ENCODE results near the gene SLC12A7.

The SLC12A7 gene

DNA sequence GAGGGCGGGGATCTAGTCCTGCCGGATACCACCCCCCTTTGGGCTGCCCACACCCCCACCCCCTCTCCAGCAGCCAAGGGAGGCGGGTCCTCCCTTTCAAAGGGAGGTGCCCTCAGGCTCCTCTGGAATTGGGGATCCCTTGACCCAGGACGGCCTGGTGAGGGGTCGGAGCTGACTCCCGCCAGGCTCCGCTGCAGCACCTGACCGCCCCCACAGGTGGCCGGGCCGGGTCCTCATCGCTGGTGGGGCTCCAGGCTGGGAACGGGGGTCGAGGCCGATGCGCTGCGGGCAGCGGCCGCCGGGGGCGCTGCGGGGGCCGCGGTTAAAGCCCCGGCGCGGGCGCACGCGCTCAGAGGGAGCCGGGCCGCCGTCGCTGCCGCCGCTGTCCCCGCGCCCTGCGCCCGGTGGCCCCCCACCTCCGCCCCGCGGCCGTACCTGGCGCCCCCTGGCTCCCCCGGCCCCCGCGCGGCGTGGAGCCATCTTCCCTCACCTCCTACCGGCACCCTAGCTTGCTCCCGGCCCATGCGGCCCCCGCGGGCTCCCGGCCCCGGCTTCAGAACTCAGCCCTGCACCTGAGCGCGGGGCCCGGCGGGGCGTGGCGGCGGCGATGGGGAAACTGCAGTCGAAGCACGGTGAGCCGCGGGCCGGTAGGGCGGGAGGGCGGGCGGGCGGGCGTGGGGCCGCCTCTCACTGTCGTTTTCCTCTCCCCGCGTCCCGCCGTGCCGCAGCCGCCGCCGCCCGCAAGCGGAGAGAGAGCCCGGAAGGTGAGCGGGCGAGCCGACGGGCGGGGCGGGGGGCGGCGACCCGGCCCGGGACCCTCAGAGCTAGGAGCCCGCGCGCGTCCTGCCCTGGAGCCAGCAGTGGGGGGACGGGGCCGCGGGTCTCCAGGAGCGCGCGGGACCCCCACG is 103.2 kb downstream of the SLC12A7 start, which contains the start of gene NKD2:
NKD2 (plus strand) TSS at position 352 of the 908 bp plus-strand sequence; CDS start at position 608, 256 bp downstream.
- Histone ChIP-seq H3K27me3 (ENCODE audit: control insufficient read depth in 2 of 2, insufficient read depth in 2 of 2, low read length in 2 of 2) (peaks cover 22 to 53% of the 10 kb centered on the region in 2 donors), H3K9me3 (ENCODE audit: control insufficient read depth in 2 of 2, low read length in 2 of 2) (no peaks in the 10 kb centered on the region), H3K9ac (ENCODE audit: low read depth in 1 of 2, low read length in 2 of 2) (peak within 1 kb of the TSS in 1 of 2 donors; percentile 9), H3K4me3 (ENCODE audit: low read length in 2 of 2) (peak within 1 kb of the TSS; percentile 26 to 34), H3K27ac (ENCODE audit: low read depth in 2 of 2, low read length in 2 of 2) (no peak within 1 kb of the TSS), H3K36me3 (ENCODE audit: control insufficient read depth in 2 of 2, insufficient read depth in 2 of 2, low read length in 2 of 2) (no peaks in the 10 kb centered on the region), H3K4me1 (ENCODE audit: control insufficient read depth in 2 of 2, insufficient read depth in 2 of 2, low read length in 2 of 2) (peaks cover 5 to 11% of the 10 kb centered on the region in 2 donors)

DNA sequence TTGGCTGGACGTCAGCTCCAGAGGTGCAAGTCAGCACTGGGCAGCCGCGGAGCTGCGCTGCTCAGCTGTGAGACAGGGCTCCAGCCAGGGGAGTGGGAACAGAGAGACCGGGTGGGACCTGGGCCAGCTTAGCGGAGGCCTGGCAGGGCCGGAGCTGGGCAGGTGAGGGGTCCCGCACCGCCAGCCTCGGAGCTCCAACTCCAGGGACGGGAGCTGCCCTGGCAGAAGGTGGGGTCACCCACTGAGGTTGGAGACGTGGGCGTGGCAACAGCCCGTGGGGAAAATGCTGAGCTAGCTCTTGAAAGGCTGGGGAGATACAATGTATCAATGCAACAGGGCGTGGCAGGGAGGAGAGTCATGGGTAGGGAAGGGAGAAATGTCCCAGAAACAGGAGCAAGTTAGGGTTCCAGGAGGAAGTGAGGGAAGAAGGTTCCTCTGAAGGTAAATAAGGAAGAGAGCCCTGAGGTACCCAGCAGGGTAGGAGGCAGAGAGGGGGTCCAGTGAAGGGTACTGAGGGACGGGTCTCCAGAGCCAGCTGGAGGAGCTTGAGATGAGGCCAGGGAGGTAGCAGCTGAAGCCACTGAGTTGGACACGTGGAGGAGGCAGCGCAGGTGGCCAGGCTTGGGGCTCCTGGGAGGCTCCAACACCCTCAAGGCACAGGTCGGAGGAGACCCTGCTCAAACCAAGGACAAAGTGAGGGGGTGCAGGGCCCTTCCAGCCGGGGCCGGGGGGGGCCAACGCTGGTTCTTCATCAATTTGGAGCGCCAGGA is 104.0 kb downstream of the SLC12A7 start:
- no peak overlapping the region for H3K9ac ChIP-seq (ENCODE audit: low read depth in 1 of 2, low read length in 2 of 2)
- H3K4me1 ChIP-seq (ENCODE audit: control insufficient read depth in 2 of 2, insufficient read depth in 2 of 2, low read length in 2 of 2), result peaks cover 10 to 15% of the 10 kb centered on the region in 2 donors
- no peak overlapping the region for H3K4me3 ChIP-seq (ENCODE audit: low read length in 2 of 2)
- H3K27ac ChIP-seq (ENCODE audit: low read depth in 2 of 2, low read length in 2 of 2), result no peak overlapping the region
- peaks cover 23 to 53% of the 10 kb centered on the region in 2 donors for H3K27me3 ChIP-seq (ENCODE audit: control insufficient read depth in 2 of 2, insufficient read depth in 2 of 2, low read length in 2 of 2)
- H3K9me3 ChIP-seq (ENCODE audit: control insufficient read depth in 2 of 2, low read length in 2 of 2), result no peaks in the 10 kb centered on the region
- H3K36me3 ChIP-seq (ENCODE audit: control insufficient read depth in 2 of 2, insufficient read depth in 2 of 2, low read length in 2 of 2), result no peaks in the 10 kb centered on the region

DNA sequence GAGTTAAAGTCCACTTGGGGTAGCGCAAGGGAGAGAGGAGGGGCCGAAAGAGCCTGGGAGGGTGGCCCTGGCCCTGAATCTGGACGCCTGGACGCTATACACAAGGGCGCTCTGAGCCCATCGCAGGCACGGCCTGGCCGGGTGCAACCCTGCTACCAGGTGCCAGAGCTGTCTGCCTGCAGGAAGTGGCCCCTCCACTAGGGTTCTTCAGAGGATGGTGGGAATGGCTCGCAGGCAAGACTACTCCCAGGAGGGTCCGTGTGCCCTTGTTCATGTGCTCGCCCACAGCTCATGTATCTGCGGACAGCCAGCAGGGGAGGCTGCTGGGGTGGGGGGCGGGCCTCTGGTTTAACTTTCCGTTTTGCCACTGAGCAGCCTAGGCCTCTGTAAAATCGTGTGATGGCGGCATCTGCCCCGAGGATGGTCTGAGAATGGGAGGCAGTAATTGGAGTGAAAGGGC is 104.6 kb downstream of the SLC12A7 start:
- Histone ChIP-seq H3K9ac (ENCODE audit: low read depth in 1 of 2, low read length in 2 of 2) (no peak overlapping the region), H3K9me3 (ENCODE audit: control insufficient read depth in 2 of 2, low read length in 2 of 2) (no peaks in the 10 kb centered on the region), H3K4me1 (ENCODE audit: control insufficient read depth in 2 of 2, insufficient read depth in 2 of 2, low read length in 2 of 2) (peaks cover 10 to 15% of the 10 kb centered on the region in 2 donors), H3K27ac (ENCODE audit: low read depth in 2 of 2, low read length in 2 of 2) (no peak overlapping the region), H3K27me3 (ENCODE audit: control insufficient read depth in 2 of 2, insufficient read depth in 2 of 2, low read length in 2 of 2) (peaks cover 23 to 55% of the 10 kb centered on the region in 2 donors), H3K4me3 (ENCODE audit: low read length in 2 of 2) (no peak overlapping the region), H3K36me3 (ENCODE audit: control insufficient read depth in 2 of 2, insufficient read depth in 2 of 2, low read length in 2 of 2) (no peaks in the 10 kb centered on the region)

DNA sequence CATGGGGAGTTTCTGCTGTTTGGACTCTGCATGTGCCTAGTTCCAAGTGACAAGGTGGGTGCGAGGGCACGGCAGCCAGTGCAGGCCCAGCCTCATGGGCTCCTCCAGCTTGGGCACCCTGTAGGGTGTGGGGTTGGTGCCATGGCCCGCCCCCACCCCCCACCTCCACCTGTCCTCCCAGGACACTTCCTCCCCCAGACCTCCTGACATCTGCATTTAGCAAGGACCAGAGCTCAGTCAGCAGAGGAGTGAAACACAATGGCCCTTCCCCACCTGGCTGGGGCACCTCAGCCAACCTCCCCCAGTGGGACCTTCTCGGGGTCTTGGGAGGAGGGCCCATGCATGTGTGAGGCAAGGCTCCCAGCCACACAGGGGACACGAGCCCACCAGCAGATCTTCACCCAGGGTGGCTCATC is 105.2 kb downstream of the SLC12A7 start:
- Histone ChIP-seq H3K4me3 (ENCODE audit: low read length in 2 of 2) (no peak overlapping the region), H3K27me3 (ENCODE audit: control insufficient read depth in 2 of 2, insufficient read depth in 2 of 2, low read length in 2 of 2) (peaks cover 23 to 54% of the 10 kb centered on the region in 2 donors), H3K27ac (ENCODE audit: low read depth in 2 of 2, low read length in 2 of 2) (no peak overlapping the region), H3K4me1 (ENCODE audit: control insufficient read depth in 2 of 2, insufficient read depth in 2 of 2, low read length in 2 of 2) (peaks cover 10 to 15% of the 10 kb centered on the region in 2 donors), H3K9ac (ENCODE audit: low read depth in 1 of 2, low read length in 2 of 2) (no peak overlapping the region), H3K36me3 (ENCODE audit: control insufficient read depth in 2 of 2, insufficient read depth in 2 of 2, low read length in 2 of 2) (no peaks in the 10 kb centered on the region), H3K9me3 (ENCODE audit: control insufficient read depth in 2 of 2, low read length in 2 of 2) (no peaks in the 10 kb centered on the region)

DNA sequence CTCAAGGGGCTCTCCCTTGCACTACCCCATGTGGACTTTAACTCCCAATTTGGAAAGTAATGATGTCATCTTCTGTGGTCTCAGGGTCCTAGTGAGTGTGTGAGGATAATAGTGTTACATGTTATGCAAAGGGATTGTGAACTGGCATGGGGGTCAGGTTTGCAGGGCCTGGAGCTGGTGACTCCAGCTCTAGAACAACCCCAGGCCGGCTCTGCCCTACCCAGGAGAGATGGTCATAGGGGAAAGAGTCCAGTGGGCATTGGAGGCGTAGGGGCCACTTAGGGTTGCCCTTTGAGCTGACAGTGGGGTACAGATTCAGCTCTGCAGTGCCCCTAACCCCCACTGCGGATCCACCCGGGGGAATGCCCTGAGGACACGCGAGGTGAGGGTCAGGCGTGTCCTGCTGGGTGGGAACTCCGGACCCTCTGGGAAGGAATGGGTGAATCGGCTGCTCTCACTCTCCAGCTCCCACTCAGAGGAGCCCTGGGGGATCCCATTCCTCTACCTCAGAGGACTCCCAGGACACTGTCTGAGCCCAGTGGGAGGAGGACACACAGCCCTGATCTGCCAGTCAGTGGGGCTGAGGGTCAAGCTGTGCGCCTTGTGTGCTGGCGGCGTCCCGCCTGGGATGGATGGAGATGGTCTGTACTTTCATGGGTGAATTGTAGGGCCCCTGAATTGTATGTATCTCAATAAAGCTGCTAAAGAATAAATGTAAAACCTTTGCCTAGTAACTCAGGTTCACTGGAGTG is 105.8 kb downstream of the SLC12A7 start:
- Histone ChIP-seq H3K4me3 (ENCODE audit: low read length in 2 of 2) (no peak overlapping the region), H3K36me3 (ENCODE audit: control insufficient read depth in 2 of 2, insufficient read depth in 2 of 2, low read length in 2 of 2) (no peaks in the 10 kb centered on the region), H3K4me1 (ENCODE audit: control insufficient read depth in 2 of 2, insufficient read depth in 2 of 2, low read length in 2 of 2) (peaks cover 10 to 15% of the 10 kb centered on the region in 2 donors), H3K9ac (ENCODE audit: low read depth in 1 of 2, low read length in 2 of 2) (no peak overlapping the region), H3K27me3 (ENCODE audit: control insufficient read depth in 2 of 2, insufficient read depth in 2 of 2, low read length in 2 of 2) (peaks cover 21 to 49% of the 10 kb centered on the region in 2 donors), H3K27ac (ENCODE audit: low read depth in 2 of 2, low read length in 2 of 2) (no peak overlapping the region), H3K9me3 (ENCODE audit: control insufficient read depth in 2 of 2, low read length in 2 of 2) (no peaks in the 10 kb centered on the region)

DNA sequence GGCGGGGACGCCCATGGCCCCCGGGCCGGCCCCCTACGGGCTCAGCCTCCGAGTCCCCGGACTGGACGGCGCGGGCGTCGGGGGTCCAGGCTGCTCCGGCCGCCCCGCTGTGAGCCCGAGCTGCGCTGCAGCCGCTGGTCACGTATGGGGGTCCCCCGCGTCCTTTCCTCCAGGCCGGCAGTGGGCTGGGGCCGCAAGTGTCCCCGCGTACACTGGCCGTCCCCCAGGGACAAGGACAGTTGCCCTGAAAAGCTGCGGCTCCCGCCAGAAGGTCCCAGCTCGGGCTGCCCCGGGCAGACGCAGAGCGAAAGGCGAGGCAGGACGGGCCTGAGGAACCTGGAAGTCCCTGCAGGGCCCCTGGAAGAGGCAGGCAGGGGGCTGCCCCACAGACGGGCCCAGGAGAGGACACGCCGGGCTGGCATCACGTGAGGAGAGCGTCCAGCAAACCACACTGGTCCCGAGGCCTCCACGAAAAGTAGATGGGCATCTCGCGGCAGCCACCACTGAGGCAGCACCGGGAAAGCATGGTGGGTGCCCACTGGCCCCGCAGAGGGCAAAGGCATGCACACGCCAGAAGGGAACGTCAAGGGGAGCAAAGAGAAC is 106.5 kb downstream of the SLC12A7 start:
- H3K9ac ChIP-seq (ENCODE audit: low read depth in 1 of 2, low read length in 2 of 2), result peak overlapping the region in 1 of 2 donors; percentile 56
- H3K4me3 ChIP-seq (ENCODE audit: low read length in 2 of 2), result peak overlapping the region in 1 of 2 donors; percentile 27
- no peaks in the 10 kb centered on the region for H3K9me3 ChIP-seq (ENCODE audit: control insufficient read depth in 2 of 2, low read length in 2 of 2)
- no peaks in the 10 kb centered on the region for H3K36me3 ChIP-seq (ENCODE audit: control insufficient read depth in 2 of 2, insufficient read depth in 2 of 2, low read length in 2 of 2)
- peaks cover 10 to 15% of the 10 kb centered on the region in 2 donors for H3K4me1 ChIP-seq (ENCODE audit: control insufficient read depth in 2 of 2, insufficient read depth in 2 of 2, low read length in 2 of 2)
- H3K27me3 ChIP-seq (ENCODE audit: control insufficient read depth in 2 of 2, insufficient read depth in 2 of 2, low read length in 2 of 2), result peaks cover 18 to 42% of the 10 kb centered on the region in 2 donors
- no peak overlapping the region for H3K27ac ChIP-seq (ENCODE audit: low read depth in 2 of 2, low read length in 2 of 2)

DNA sequence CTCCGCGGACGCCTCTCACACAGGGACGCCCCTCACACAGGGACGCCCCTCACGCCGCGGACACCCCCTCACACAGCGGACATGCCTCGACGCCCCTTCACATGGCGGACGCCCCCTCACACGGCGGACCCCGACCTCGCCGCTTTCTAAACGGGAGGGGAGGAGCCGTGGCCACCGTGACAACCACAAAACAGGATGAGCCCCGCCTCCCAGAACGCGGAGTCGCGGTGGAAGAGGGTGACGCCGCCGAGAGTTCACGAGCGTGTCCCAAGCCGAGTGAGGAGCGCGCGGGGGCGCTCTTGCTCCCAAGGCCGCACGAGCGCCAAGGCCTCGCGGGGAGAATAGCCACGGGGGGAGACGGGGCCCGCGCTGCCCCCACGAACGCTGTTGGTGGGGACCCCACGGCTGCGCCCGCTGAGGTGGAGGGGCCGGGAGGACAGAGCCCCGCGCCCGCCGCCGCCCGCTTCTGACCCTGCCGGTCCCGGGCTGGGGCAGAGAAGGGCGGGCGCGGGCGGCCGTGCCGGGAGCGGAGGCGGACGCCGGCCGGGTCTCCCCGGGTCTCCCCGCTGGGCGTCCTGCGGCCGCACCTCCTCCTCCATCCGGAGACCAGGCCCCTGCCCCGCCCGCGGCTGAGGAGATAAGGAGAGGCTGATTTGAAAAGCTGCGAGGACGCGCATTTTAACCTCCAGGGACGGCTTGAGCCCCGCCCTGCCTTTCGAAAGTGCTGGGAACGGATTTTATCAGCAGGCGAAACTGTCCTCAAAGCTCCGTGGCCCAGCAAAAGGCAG is 107.2 kb downstream of the SLC12A7 start:
- Histone ChIP-seq H3K4me3 (ENCODE audit: low read length in 2 of 2) (peak overlapping the region; percentile 20 to 27), H3K9me3 (ENCODE audit: control insufficient read depth in 2 of 2, low read length in 2 of 2) (no peaks in the 10 kb centered on the region), H3K4me1 (ENCODE audit: control insufficient read depth in 2 of 2, insufficient read depth in 2 of 2, low read length in 2 of 2) (peaks cover 10 to 15% of the 10 kb centered on the region in 2 donors), H3K9ac (ENCODE audit: low read depth in 1 of 2, low read length in 2 of 2) (peak overlapping the region in 1 of 2 donors; percentile 56), H3K27ac (ENCODE audit: low read depth in 2 of 2, low read length in 2 of 2) (peak overlapping the region; percentile 23 to 55), H3K36me3 (ENCODE audit: control insufficient read depth in 2 of 2, insufficient read depth in 2 of 2, low read length in 2 of 2) (no peaks in the 10 kb centered on the region), H3K27me3 (ENCODE audit: control insufficient read depth in 2 of 2, insufficient read depth in 2 of 2, low read length in 2 of 2) (peaks cover 11 to 35% of the 10 kb centered on the region in 2 donors)

DNA sequence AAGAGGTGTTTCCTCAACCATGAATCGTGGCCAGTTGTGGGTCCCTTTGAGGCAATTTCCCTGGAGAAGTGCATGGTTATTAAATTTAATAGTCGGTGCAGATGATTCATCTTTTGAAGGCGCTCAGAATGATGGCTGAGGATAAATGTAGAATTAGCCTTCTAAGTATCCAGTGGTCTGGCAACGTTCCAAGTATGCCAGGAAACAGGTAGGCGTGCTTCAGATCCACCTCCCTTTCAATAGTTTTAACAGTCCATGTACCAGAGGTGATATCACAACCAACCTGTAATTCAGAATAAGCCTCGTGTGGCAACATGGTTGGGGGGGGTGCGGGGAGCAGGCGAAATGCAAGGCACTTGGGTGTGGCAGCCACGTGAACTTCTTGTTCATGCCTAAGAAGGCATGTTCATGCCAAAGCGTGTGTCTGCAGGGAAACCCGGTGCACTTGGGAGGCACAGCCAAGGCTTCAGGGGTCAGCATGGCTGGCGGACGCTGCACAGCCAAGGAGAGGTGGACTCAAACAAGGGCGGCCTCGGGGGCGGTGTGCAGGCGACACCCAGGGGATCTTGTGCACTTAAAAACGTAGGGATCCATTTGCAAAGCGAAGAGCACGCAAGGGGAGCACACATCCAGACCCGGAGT is 108.4 kb downstream of the SLC12A7 start:
- Histone ChIP-seq H3K4me1 (ENCODE audit: control insufficient read depth in 2 of 2, insufficient read depth in 2 of 2, low read length in 2 of 2) (peaks cover 10 to 12% of the 10 kb centered on the region in 2 donors), H3K9ac (ENCODE audit: low read depth in 1 of 2, low read length in 2 of 2) (no peak overlapping the region), H3K27ac (ENCODE audit: low read depth in 2 of 2, low read length in 2 of 2) (no peak overlapping the region), H3K36me3 (ENCODE audit: control insufficient read depth in 2 of 2, insufficient read depth in 2 of 2, low read length in 2 of 2) (no peaks in the 10 kb centered on the region), H3K27me3 (ENCODE audit: control insufficient read depth in 2 of 2, insufficient read depth in 2 of 2, low read length in 2 of 2) (peaks cover 9 to 31% of the 10 kb centered on the region in 2 donors), H3K4me3 (ENCODE audit: low read length in 2 of 2) (no peak overlapping the region), H3K9me3 (ENCODE audit: control insufficient read depth in 2 of 2, low read length in 2 of 2) (no peaks in the 10 kb centered on the region)

Data from mucosa of rectum (tissue), 2 donors.